Measurements from ENCODE around the gene PACRG. TPM values are rescaled to one million over a fixed set of nuclear protein-coding genes. Genes with fewer than 3 reads are reported as not detected.

Gene PACRG
- total and polyA plus RNA-seq, 2 of the 13 experiments (the other 11 are each of a cell fraction or from before 2014, with no cell fraction given), result 0.13 TPM; not detected in 1

DNA sequence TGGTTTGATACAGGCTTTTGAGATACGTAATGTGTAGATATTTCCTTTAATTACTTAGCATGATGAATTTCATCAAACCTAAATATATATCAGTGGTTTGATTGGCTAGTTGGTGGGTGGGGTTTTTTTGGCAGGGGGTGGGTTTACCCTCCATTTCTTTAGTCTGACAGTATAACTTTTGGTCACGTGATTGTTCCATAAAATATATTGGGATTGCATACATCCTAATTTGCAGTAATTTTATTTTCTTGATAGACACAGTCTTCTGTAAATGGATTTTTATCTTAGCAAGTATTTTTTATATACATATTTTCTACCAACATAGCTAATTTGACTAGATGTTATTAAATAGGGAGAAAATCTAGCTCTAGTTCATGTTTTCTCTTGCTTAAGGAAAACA lies 509.3 kb downstream of the PACRG start:
- Histone ChIP-seq H3K4me1 (ENCODE audit: insufficient read depth, low read length) (no peaks in the 10 kb centered on the region), H4K20me1 (ENCODE audit: insufficient read depth, low read length) (no peaks in the 10 kb centered on the region), H3K36me3 (replicated peaks in 1 of 2; ENCODE audit: control insufficient read depth in 1 of 2, insufficient read depth in 2 of 2, low read length in 2 of 2) (no peaks in the 10 kb centered on the region), H3K4me3 (replicated peaks in 1 of 3; ENCODE audit: insufficient read depth in 1 of 3, low read depth in 2 of 3, low read length in 3 of 3) (no peak overlapping the region), H2AFZ (ENCODE audit: low read length) (no peak overlapping the region), H3K79me2 (ENCODE audit: insufficient read depth, low read length) (no peaks in the 10 kb centered on the region), H3K27me3 (ENCODE audit: control insufficient read depth in 1 of 2, insufficient read depth in 2 of 2, low read length in 2 of 2) (peaks cover 0 to 3% of the 10 kb centered on the region in 2 experiments; a peak in 1 of 5 replicates), H3K9ac (ENCODE audit: insufficient read depth, low read depth, low read length) (no peak overlapping the region), H3K4me2 (ENCODE audit: low read depth, low read length) (no peak overlapping the region), H3K9me3 (ENCODE audit: low read length) (no peaks in the 10 kb centered on the region), H3K27ac (ENCODE audit: extremely low read length, insufficient read depth, low read length) (no peak overlapping the region)
- TF ChIP-seq RAD51 (IDR thresholded peaks at IDR 0.05; ENCODE audit: borderline replicate concordance) (peak; percentile 79), NCOA1 (CRISPR knock-in tag; IDR thresholded peaks at IDR 0.05) (no peak), ZNF256 (CRISPR knock-in tag; conservative IDR thresholded peaks at IDR 0.05) (no peak), EZH2 (conservative IDR thresholded peaks at IDR 0.05; ENCODE audit: low read depth, low read length) (no peak), ZNF777 (CRISPR knock-in tag; IDR thresholded peaks at IDR 0.05) (no peak)
- CTCF ChIA-PET (ENCODE audit: low intra/inter-chr PET ratio, low total read pairs), result no interaction called here
- WGBS (ENCODE audit: low lambda C conversion rate), result 47% methylated on average over 2 of the region's 2 CpGs
- POLR2A ChIA-PET, result no interaction called here
- no peak for ATAC-seq
- no peak for FAIRE-seq
- no TSS peak for BruUV-seq (replicated peaks)
- DNase-seq (ENCODE audit: low spot score), result no peak
- intact Hi-C loops (cut with micrococcal nuclease; ENCODE audit: unreplicated experiment) (no loop called here), in situ Hi-C loops (cut with HindIII; ENCODE audit: extremely low pct_ligation_motif_present, low pct_unique_long_range_greater_than_20kb) (no loop called here)

DNA sequence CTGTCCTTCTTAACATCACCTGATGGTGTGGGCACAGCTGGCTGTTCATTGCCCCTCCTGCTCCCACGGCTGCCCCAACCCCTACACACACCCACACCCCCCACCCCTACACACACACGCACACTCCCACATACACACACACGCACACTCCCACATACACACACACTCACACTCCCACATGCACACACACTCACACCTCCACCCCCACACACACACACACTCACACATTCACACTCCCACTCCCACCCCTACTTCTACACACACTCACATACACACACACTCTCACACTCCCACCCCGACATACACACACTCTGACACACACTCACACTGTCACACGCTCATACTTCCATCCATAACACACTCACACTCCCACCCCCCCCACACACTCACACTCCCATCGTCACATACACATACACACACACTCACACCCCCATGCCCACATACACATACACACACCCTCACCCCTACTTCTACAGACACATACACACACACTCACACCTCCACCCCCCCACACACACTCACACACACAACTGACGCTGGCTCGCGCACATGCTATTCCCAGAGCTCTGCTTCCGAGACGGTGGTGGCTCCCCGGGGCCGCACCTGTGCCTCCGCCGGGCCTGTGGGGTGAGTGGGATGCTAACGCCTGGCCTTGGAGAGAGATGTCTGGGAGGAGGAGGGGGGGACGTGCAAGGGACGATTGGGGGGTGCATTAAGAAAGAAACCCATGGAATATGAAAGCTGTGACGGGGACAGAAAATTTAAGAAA lies 512.0 kb downstream of the PACRG start:
- Histone ChIP-seq H3K36me3 (replicated peaks in 1 of 2; ENCODE audit: control insufficient read depth in 1 of 2, insufficient read depth in 2 of 2, low read length in 2 of 2) (no peaks in the 10 kb centered on the region), H2AFZ (ENCODE audit: low read length) (no peak overlapping the region), H3K79me2 (ENCODE audit: insufficient read depth, low read length) (no peaks in the 10 kb centered on the region), H3K4me3 (replicated peaks in 1 of 3; ENCODE audit: insufficient read depth in 1 of 3, low read depth in 2 of 3, low read length in 3 of 3) (no peak overlapping the region), H3K4me1 (ENCODE audit: insufficient read depth, low read length) (no peaks in the 10 kb centered on the region), H4K20me1 (ENCODE audit: insufficient read depth, low read length) (no peaks in the 10 kb centered on the region), H3K9ac (ENCODE audit: insufficient read depth, low read depth, low read length) (no peak overlapping the region), H3K27me3 (ENCODE audit: control insufficient read depth in 1 of 2, insufficient read depth in 2 of 2, low read length in 2 of 2) (peaks cover 0 to 2% of the 10 kb centered on the region in 2 experiments; a peak in 1 of 5 replicates), H3K4me2 (ENCODE audit: low read depth, low read length) (no peak overlapping the region), H3K27ac (ENCODE audit: extremely low read length, insufficient read depth, low read length) (no peak overlapping the region), H3K9me3 (ENCODE audit: low read length) (no peaks in the 10 kb centered on the region)
- WGBS (ENCODE audit: low lambda C conversion rate), result 68% methylated on average over 19 of the region's 19 CpGs
- DNase-seq (ENCODE audit: low spot score), result no peak
- FAIRE-seq, result no peak
- CTCF ChIA-PET (ENCODE audit: low intra/inter-chr PET ratio, low total read pairs), result no interaction called here
- in situ Hi-C loops (cut with HindIII; ENCODE audit: extremely low pct_ligation_motif_present, low pct_unique_long_range_greater_than_20kb), result no loop called here
- BruUV-seq (replicated peaks), result no TSS peak
- TF ChIP-seq JUNB (CRISPR knock-in tag; IDR thresholded peaks at IDR 0.05; ENCODE audit: borderline replicate concordance), result peak; percentile 13; the same call in 1 of the 2 replicates
- TF ChIP-seq FOXO1 (CRISPR knock-in tag; IDR thresholded peaks at IDR 0.05), result no peak
- POLR2A ChIA-PET, result no interaction called here
- intact Hi-C loops (cut with micrococcal nuclease; ENCODE audit: unreplicated experiment), result no loop called here
- ATAC-seq, result no peak
